Adrenal gland (tissue), 12 donors: ENCODE data around the gene POLR2J. TPM values are rescaled to one million over a fixed set of nuclear protein-coding genes. Genes with fewer than 3 reads are reported as not detected.
"Not testable (repeated sequence)": the region's sequence is repeated elsewhere in the genome, so short reads cannot be mapped to it uniquely, and the experiment has no call there.

Experiments
- DNase-seq, 7 donors: peaks; one replicate each; pipeline ENCODE4 v3.0.0-alpha.2; 2019 to 2020
- H3K27ac ChIP-seq, 5 donors: fragments of 200-600 bp; sonication (generic) in 4 of 5; 1 replicate in 3 of 5; 2 replicates in 2 of 5; pipeline versions ENCODE4 v1.5.1 to v1.8.0; 2016 to 2020; ENCODE audit warnings: mild to moderate bottlenecking in 1 of 5
- H3K27me3 ChIP-seq: fragments of 200-600 bp; 2 replicates; pipeline ENCODE4 v1.8.0; 2021
- H3K36me3 ChIP-seq, 2 donors: fragments of 200-600 bp; replicated peaks in 1 of 2; 1 replicate in 1 of 2; 2 replicates in 1 of 2; pipeline versions ENCODE4 v1.5.1 to v1.8.0; 2018 to 2022
- H3K4me1 ChIP-seq, 2 donors: fragments of 200-600 bp; replicated peaks in 1 of 2; 1 replicate in 1 of 2; 2 replicates in 1 of 2; pipeline versions ENCODE4 v1.5.1 to v1.8.0; 2018 to 2021
- H3K4me3 ChIP-seq, 4 donors: fragments of 200-600 bp; sonication (generic) in 3 of 4; one replicate each; pipeline ENCODE4 v1.5.1; 2016 to 2018
- H3K9me3 ChIP-seq, 3 donors: fragments of 200-600 bp; sonication (generic) in 1 of 3; replicated peaks in 1 of 3; 1 replicate in 2 of 3; 2 replicates in 1 of 3; pipeline versions ENCODE4 v1.5.1 to v1.8.0; 2016 to 2021
- POLR2A ChIP-seq, 2 donors: fragments of 450-650 bp; IDR thresholded peaks; one replicate each; pipeline ENCODE4 v1.6.1; 2017; ENCODE audit warnings: antibody characterized with exemption in 2 of 2, mild to moderate bottlenecking in 2 of 2, moderate library complexity in 1 of 2
- WGBS, 4 donors: extraction: QIAGEN DNeasy Blood & Tissue Kit in 2 of 4; methylation state at CpG; one replicate each; pipeline versions ENCODE4 v1.1.5 to v1.1.7; 2013 to 2017; 5-methylcytosine and 5-hydroxymethylcytosine counted together
- intact Hi-C, 2 donors: fragments of 100-400 bp; cut with DNase I; formaldehyde crosslinking; loops; one replicate each; pipeline versions ENCODE4 v1.14.1 to v1.15.0; 2022 to 2023
- polyA plus RNA-seq, 3 donors: library from polyadenylated mRNA; stranded (reverse); fragments of 200-250 nt in 2 of 3; fragments of 350-450 nt in 1 of 3; fragmentation: Illumina TruSeq in 1 of 3; extraction: RNeasy Lipid Tissue Mini Kit (QIAGEN cat#74804) in 1 of 3; gene quantifications; one replicate each; pipeline ENCODE4 v1.2.3, GENCODE V29; 2013 to 2014
- total RNA-seq, 9 donors: library from RNA; depleted of rRNA in 4 of 9; stranded (reverse); fragments of >200 nt in 4 of 9; fragments of 120-200 nt in 1 of 9; fragmentation: NEBNext Ultra II Directional in 1 of 9; extraction: Animal tissue kit (Norgen Biotek cat#: 25700) in 1 of 9; gene quantifications; one replicate each; pipeline versions ENCODE4 v1.1.0 to v1.2.4, GENCODE V29; 2013 to 2023
- TF ChIP-seq, protein P1 (sequence below), 6 experiments: fragments of 450-650 bp in 4 of 6; fragments of 200-600 bp in 2 of 6; sonication (generic) in 1 of 6; IDR thresholded peaks; 1 replicate in 5 of 6; 2 replicates in 1 of 6; pipeline versions ENCODE4 v1.5.1 to v1.8.0; 2016 to 2021; ENCODE audit warnings: antibody characterized with exemption in 6 of 6, mild to moderate bottlenecking in 2 of 6, moderate library complexity in 1 of 6
- donor health status: healthy with polysubstance abuse.
- donor health status: Bipolar disorder and iron deficiency.
- donor health status: DM: yes; HTN: yes; CAD: no.
- donor health status: DM: no; HTN: no; CAD: no.
- donor health status: DM: no; HTN: no; CAD: no.
- donor health status: DM: yes; HTN: yes; CAD: no.

The POLR2J gene
- total and polyA plus RNA-seq, 12 donors = 15.0 to 295 (median 58.6) TPM

DNA sequence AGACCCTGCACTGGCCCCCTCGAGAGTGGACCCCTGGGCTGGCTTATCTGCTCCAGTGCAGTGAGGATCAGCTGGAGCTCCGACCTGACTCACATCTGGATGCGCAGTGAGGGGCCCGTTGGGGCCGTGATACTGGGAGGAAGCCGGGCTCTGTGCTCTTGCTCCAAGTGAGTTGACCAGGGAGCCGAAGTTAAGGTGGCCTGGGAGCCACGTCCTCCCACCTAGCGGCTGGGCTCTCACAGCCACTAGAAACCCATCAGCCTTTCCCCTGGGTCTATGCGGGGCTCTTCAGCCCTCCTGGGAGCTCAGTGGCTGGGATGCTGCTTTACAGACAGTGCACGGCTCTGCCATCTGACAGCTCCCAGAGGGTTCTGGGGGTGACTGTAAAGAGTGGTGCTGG, 23.1 kb downstream of the POLR2J start:
- H3K9me3 ChIP-seq = no peaks in the 10 kb centered on the region
- intact Hi-C loops = loop anchor here (10.0 kb wide), 2 partner anchors 161 to 171 kb away; partner anchors contain the start of gene SH2B2 (in 1 of the 2)
- 89 to 100% (median 92%) methylated on average over 1 to 11 of the region's 11 CpGs for WGBS, 4 donors
- no peak overlapping the region for H3K27ac ChIP-seq
- TF ChIP-seq, protein P1, sequence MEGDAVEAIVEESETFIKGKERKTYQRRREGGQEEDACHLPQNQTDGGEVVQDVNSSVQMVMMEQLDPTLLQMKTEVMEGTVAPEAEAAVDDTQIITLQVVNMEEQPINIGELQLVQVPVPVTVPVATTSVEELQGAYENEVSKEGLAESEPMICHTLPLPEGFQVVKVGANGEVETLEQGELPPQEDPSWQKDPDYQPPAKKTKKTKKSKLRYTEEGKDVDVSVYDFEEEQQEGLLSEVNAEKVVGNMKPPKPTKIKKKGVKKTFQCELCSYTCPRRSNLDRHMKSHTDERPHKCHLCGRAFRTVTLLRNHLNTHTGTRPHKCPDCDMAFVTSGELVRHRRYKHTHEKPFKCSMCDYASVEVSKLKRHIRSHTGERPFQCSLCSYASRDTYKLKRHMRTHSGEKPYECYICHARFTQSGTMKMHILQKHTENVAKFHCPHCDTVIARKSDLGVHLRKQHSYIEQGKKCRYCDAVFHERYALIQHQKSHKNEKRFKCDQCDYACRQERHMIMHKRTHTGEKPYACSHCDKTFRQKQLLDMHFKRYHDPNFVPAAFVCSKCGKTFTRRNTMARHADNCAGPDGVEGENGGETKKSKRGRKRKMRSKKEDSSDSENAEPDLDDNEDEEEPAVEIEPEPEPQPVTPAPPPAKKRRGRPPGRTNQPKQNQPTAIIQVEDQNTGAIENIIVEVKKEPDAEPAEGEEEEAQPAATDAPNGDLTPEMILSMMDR (IDR thresholded peaks at IDR 0.05) = no peak
- no peak for TF ChIP-seq POLR2A (IDR thresholded peaks at IDR 0.05)
- DNase-seq = no peak
- no peaks in the 10 kb centered on the region for H3K27me3 ChIP-seq
- no peak overlapping the region for H3K4me3 ChIP-seq
- peaks cover 0 to 39% of the 10 kb centered on the region in 2 donors for H3K36me3 ChIP-seq
- no peaks in the 10 kb centered on the region for H3K4me1 ChIP-seq

DNA sequence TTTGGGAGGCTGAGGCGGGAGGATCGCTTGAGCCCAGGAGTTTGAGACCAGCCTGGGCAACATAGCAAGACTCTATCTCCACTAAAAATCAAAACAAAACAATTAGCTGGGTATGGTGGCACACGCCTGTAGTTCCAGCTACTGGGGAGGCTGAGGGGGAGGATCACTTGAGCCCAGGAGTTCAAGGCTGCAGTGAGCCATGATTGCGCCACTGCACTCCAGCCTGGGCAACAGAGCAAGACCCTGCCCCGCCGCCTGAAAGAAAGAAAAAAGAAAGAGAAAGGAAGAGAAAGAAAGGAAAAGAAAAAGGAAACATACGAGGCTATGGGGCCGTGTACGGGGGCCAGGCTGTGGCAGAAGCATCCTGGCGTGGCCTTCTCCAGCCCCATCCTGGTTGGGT, 23.8 kb downstream of the POLR2J start:
- not testable (repeated sequence) for H3K9me3 ChIP-seq, H3K27me3 ChIP-seq, DNase-seq, H3K27ac ChIP-seq, H3K4me1 ChIP-seq, H3K4me3 ChIP-seq
- H3K36me3 ChIP-seq = peaks cover 0 to 39% of the 10 kb centered on the region in 2 donors
- intact Hi-C loops = loop anchor here (10.0 kb wide), 2 partner anchors 160 to 170 kb away; partner anchors contain the start of gene SH2B2 (in 1 of the 2)
- 94 to 96% (median 95%) methylated on average over 9 to 10 of the region's 10 CpGs for WGBS, 4 donors

DNA sequence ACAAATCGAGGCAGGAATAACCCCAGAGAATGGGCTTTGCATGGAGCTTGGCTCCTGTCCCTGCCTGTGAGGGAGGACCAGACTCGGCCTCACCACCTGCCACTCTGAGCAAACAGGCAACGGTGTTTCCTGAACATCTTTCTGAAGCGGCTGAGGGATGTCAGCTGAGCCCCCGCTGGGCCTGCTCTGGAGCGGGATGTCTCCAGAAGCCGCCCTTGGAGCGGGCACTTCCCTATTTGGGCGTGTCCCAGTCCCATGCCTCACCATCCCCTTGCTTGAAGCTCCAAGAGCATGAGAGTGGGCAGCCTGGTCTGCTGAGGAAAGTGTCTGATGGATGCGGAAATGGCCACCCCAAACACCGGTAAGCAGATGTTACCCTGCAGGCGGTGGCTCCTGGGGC, 24.3 kb downstream of the POLR2J start:
- TF ChIP-seq POLR2A (IDR thresholded peaks at IDR 0.05) = no peak
- TF ChIP-seq, protein P1 (IDR thresholded peaks at IDR 0.05) = no peak
- Histone ChIP-seq H3K4me1 (no peaks in the 10 kb centered on the region), H3K4me3 (no peak overlapping the region), H3K27ac (no peak overlapping the region), H3K27me3 (no peaks in the 10 kb centered on the region), H3K36me3 (peaks cover 0 to 38% of the 10 kb centered on the region in 2 donors), H3K9me3 (no peaks in the 10 kb centered on the region)
- DNase-seq = no peak
- WGBS, 4 donors = 20 to 81% (median 76%) methylated on average over 1 to 12 of the region's 12 CpGs
- intact Hi-C loops = loop anchor here (10.0 kb wide), 2 partner anchors 160 to 170 kb away; partner anchors contain the start of gene SH2B2 (in 1 of the 2)

DNA sequence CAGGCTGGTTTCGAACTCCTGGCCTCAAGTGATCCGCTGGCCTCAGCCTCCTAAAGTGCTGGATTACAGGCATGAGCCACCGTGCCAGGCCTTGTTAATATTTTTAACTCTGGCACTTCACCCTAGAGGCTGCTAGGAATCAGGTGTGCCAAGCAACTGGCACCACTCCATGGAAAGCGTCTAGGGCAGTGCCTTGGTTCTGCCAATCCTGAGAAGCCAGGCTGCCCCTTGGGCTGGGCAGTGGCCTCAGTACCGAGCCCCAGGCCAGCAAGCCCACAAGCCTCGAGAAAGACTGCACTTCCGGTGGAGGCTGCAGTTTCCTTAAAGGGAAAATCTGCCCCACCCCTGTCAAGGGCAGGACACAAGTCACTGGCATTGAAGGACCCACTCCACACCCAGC, 25.4 kb downstream of the POLR2J start:
- H3K36me3 ChIP-seq = peaks cover 0 to 28% of the 10 kb centered on the region in 2 donors
- no peak for TF ChIP-seq POLR2A (IDR thresholded peaks at IDR 0.05)
- TF ChIP-seq, protein P1 (IDR thresholded peaks at IDR 0.05) = no peak
- WGBS, 4 donors = 47 to 67% (median 59%) methylated on average over 3 to 7 of the region's 7 CpGs
- H3K4me1 ChIP-seq = no peaks in the 10 kb centered on the region
- H3K4me3 ChIP-seq = no peak overlapping the region
- no peaks in the 10 kb centered on the region for H3K9me3 ChIP-seq
- no peak overlapping the region for H3K27ac ChIP-seq
- H3K27me3 ChIP-seq = no peaks in the 10 kb centered on the region
- DNase-seq = peak in 3 of 7 donors; percentile 38 to 66 (median 61)
- intact Hi-C loops = loop anchor here (10.0 kb wide), 2 partner anchors 159 to 169 kb away; partner anchors contain the start of gene SH2B2 (in 1 of the 2)

DNA sequence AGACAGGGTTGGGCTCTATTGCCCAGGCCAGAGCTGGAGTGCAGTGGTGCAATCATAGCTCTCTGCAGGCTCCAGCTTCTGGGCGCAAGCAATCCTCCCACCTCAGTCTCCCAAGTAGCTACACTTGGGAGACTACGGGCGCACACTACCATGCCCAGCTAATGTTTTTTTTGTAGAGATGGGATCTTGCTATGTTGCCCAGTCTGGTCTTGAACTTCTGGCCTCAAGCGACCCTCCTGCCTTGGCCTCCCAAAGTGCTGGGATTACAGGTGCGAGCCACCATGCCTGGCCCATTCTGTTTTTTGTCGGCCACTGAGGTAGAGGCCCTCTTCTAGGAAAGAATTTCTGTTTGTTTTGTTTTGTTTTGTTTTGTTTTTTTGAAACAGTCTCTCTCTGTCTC, 26.3 kb downstream of the POLR2J start:
- Histone ChIP-seq H3K4me3 (no peak overlapping the region), H3K4me1 (peaks cover 0 to 3% of the 10 kb centered on the region in 2 donors), H3K36me3 (peaks cover 0 to 21% of the 10 kb centered on the region in 2 donors), H3K9me3 (no peaks in the 10 kb centered on the region), H3K27me3 (no peaks in the 10 kb centered on the region), H3K27ac (no peak overlapping the region)
- 78 to 94% (median 90%) methylated on average over 4 to 6 of the region's 6 CpGs for WGBS, 4 donors
- no peak for TF ChIP-seq POLR2A (IDR thresholded peaks at IDR 0.05)
- TF ChIP-seq, protein P1 (IDR thresholded peaks at IDR 0.05) = no peak
- no peak for DNase-seq
- intact Hi-C loops = loop anchor here (10.0 kb wide), 2 partner anchors 158 to 168 kb away; partner anchors contain the start of gene SH2B2 (in 1 of the 2)
